HG03103 (cell line): ENCODE results near the gene NFKB1.

Experiments
- ATAC-seq: cut with Tn5 transposase; IDR thresholded peaks from one replicate; pipeline ENCODE4 v1.9.1; 2021; ENCODE audit warnings: low read depth; ENCODE audit not compliant: unreplicated experiment

NFKB1 gene

DNA sequence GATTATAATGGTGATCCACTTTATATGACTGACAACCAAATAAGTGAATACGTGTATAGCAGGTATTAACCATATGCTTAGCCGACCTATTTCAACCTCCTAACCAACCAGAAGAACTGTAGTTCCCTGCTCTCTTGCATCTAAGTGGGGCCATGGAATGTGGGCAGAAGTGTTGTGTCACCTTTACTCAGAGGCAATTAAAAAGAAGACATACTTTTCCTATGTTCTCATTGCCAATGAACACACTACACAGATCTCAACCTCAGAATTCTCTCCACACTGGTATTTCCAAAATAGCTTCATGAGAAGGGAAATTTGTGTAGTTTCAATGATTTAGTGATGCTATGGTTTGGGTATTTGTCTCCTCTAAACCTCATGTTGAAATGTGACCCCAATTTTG, 3.2 kb upstream of the NFKB1 start:
- no peak for ATAC-seq

DNA sequence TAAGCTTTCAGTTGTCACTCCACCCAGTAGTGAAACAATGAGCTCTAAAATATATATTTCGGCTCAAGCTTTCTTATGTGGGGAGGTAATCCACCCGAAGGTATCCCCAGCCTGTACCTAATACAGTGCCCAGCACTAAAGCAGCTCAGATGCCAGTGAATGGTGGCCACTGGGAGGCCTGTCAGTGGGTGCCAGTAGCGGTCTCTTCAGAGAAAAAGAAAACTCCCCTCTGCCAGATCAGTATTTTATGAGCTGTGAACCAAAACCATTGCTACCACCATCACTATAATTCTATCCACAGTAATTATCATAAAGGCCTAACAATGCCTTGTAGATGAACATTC, 835 bp upstream of the NFKB1 start:
- ATAC-seq, result no peak

DNA sequence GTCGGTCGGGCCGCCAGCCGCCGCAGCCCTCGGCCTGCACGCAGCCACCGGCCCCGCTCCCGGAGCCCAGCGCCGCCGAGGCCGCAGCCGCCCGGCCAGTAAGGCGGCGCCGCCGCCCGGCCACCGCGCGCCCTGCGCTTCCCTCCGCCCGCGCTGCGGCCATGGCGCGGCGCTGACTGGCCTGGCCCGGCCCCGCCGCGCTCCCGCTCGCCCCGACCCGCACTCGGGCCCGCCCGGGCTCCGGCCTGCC, 213 bp downstream of the NFKB1 start:
- ATAC-seq, result no peak

- ATAC-seq, result no peak
Measured at GRCh38 chr4:102502543-102502818, 1.3 kb downstream of the NFKB1 start.

DNA sequence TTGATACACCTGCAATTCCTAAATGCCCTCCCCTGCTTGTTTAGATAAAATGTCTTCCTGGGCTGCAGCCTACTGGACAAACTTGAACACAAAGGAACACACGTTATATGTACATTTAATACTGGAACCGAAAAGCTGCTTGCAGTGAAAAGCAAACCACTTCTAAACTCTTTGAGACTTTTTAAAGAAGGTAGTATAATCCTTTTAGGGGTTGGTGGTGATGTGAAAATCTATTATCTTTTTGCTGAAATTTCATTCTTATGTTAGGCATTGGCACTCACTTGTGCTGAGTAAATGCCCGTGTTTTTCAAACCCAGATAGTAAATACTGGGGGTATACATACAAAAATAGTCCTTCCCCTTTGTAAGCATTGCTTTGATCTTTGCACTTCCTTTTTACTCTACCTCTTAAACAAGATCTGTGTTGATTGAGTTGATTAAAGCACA, 2.2 kb downstream of the NFKB1 start:
- ATAC-seq, result no peak

- no peak for ATAC-seq
Measured at GRCh38 chr4:102503831-102504786, 3.0 kb downstream of the NFKB1 start.

DNA sequence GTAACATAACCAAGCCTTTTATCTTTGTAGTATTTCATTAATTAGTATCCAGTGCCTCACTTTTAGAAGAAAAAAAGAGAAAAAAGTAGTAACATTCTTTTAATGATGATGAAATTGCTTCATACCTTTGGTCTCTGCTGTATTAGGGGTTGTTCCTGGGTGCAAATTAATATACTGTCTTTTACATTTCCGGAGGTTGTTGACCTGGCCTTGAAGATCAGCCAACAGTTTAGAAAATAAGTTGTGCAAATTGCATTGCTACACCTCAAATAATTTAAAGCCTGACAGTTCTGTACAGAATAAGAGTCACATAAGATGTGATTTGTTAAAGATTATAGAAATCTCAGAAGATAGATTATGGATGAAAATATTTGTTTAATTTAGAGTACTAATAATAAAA, 3.8 kb downstream of the NFKB1 start:
- no peak for ATAC-seq

- no peak for ATAC-seq
Measured at GRCh38 chr4:102505708-102506107, 4.5 kb downstream of the NFKB1 start.

DNA sequence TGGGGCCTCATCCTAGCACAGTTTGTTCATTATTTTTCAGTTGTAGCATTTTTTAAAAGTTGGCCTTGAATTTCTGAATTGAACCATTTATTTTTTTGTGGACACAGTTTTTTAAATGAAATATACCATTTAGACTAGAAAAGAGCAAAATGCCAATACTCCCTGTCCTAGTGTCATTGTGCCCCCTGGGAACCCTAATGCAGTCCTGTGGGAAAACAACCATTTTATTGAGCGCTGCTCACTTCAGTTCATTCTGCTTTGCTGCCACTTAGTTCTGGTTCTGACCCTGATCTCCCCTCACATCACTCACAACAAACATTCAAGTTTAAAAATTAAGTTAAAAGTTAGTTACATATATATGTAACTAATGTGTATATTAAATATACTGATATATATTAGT, 5.4 kb downstream of the NFKB1 start:
- ATAC-seq, result no peak

DNA sequence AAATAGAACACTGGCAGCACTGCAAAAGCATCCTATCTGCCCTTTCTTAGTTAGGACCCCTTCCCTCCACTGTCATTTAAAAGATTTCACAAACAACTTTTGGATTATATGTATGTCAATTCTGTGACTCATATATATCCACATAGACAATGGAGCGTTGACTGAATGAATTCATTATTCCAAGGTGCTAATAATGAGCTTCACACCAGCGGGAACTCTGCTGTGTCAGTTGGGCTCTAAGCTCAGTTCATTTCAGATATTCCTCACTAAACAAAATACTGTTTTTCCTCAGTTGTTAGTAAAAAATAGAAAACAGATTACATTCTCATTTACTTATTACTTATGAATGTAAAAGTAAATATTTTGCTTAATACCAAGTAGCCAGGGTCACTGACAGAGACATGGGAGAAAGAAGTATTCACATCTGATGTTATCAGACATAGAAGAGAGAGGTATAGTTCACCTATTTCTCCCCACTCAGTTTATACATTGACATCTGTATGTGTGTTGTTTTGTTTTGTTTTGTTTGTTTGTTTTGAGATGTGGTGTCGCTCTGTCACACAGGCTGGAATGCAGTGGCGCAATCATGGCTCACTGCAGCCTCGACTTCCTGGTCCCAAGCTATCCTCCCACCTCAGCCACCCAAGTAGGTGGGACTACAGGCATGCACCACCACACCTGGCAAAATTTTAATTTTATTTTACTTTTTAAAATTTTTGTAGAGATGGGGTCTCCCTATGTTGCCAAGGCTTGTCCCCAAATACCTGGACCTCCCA, 10.9 kb downstream of the NFKB1 start:
- ATAC-seq, result no peak

DNA sequence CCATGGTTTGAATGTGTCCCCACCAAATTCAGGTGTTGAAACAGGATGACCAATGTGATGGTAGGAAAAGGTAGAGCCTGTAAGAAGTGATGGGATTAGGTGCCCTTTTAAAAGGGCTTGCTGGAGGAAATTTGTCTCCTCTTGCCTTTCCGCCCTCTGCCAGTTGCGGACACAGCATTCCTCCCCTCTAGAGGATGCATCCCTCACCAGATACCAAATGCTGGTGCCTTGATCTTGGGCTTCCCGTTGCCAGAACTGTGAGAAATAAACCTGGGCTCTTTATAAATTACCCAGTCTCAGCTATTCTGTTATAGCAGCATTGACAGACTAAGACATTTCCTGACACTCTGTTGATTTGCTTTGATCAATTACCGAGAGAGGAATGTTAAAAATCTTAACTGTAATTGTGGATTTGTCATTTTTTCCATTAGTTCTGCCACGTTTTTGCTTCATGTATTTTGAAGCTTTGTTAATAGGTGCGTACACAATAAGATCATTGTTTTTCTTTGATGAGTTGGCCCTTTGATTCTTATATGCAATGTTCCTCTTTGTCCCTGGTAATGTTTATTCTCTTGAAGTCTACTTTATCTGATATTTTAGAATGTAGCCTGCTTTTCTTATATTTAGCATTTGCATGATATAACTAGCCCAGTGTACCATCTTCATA, 13.3 kb downstream of the NFKB1 start:
- ATAC-seq, result no peak

DNA sequence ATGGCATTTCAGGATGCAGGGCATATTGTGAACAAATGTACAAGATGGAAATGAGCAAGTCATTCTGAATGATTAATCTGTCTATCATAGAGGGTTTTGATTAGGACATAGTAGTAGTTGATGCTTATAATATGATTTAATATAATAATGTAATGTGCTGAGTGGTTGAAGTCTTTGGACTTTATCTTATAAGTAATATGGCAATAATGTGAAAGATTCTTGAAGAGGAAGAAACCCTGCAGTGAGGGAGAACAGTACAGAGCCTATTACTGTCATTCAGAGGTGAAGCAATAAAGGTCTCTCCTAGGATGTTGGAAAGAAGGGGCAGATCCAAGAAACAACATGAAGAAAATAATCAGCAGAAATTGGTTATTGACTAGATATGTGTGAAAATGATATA, 16.6 kb downstream of the NFKB1 start:
- no peak for ATAC-seq

DNA sequence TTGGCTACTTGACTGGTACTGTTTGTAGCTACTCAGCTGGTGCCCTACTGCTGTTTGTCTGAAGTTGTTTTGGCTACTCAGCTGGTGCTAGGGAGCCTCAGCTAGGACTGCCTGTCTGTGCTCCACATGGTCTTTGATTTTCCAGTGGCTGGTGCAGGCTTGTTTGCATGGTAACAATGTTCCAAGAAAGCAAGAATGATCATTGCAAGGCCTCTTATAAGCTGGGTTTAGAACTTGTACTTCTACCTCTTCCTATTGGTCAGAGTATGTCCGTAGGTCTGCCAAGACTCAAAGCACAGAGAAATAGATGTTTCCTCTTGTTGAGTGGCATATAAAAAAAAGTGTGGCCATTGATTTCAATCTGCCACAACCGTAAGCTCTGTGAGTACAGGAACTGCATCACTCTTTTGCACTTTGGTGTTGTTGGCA, 17.6 kb downstream of the NFKB1 start:
- ATAC-seq, result no peak

- ATAC-seq, result no peak
Measured at GRCh38 chr4:102519925-102520324, 18.8 kb downstream of the NFKB1 start.

- ATAC-seq, result no peak
Measured at GRCh38 chr4:102521570-102521969, 20.4 kb downstream of the NFKB1 start.

GRCh38 chr4:102522031-102522440, 20.9 kb downstream of the NFKB1 start:
- no peak for ATAC-seq

DNA sequence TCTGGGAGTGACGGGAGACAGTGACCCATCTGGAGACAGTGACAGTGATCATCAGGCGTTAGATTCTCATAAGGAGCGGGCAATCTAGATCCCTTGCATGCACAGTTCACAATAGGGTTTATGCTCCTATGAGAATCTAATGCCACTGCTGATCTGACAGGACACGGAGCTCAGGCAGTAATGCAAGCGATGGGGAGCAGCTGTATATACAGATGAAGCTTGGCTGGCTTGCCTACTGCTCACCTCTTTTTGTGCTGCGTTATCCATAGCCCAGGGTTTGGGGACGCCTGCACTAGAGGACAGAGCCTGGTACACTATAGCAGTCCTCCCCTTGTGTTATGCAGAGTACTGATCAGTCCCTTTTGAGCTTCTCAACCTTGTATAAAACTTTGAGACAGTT, 23.5 kb downstream of the NFKB1 start:
- ATAC-seq, result no peak

GRCh38 chr4:102525097-102525496, 23.9 kb downstream of the NFKB1 start:
- no peak for ATAC-seq

DNA sequence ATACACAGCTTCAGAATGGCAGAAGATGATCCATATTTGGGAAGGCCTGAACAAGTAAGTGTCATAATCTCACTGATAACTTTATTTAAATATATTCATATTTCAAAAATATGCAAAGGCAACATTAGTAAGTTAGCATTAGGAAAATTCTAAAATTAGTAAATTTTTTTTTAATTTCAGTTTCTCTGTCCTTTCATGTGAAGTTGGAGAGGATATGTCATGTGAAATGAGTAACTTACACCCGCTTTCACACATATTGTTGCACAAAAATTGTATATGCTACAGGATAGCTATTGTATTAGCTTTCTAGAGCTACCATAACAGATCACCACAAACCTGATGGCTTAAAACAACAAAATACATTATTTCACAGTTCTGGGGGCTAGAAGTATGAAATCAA, 24.3 kb downstream of the NFKB1 start:
- no peak for ATAC-seq

- ATAC-seq, result no peak
Measured at GRCh38 chr4:102526532-102526931, 25.4 kb downstream of the NFKB1 start.

GRCh38 chr4:102527695-102528283, 26.6 kb downstream of the NFKB1 start:
- no peak for ATAC-seq
